H1 (cell line): ENCODE results near the gene DOCK9. TPM values are rescaled to one million over a fixed set of nuclear protein-coding genes. Genes with fewer than 3 reads are reported as not detected.

Experiments used
- CTCF ChIA-PET: fragments of 300-600 bp; sonication (Branson Sonifier 250); formaldehyde crosslinking; loops from one replicate; lab custom pipeline; 2021; ENCODE audit not compliant: partially characterized antibody; lab: Charles Lee
- POLR2A ChIA-PET: fragments of 300-600 bp; sonication (Branson Sonifier 250); formaldehyde crosslinking; loops from one replicate; lab custom pipeline; 2021; ENCODE audit warnings: inconsistent platforms; ENCODE audit not compliant: partially characterized antibody; lab: Charles Lee
- DNase-seq, 2 experiments: peaks; one replicate each; pipeline versions ENCODE4 v3.0.0 to v3.0.0-alpha.2; 2010 to 2022; ENCODE audit warnings: low spot score in 2 of 2, low read depth in 1 of 2, mixed read lengths in 1 of 2
- FAIRE-seq: peaks from 2 replicates; lab custom pipeline; 2011; peaks lifted over from hg19 to GRCh38; lab: Jason Lieb, UNC
- H2AFZ ChIP-seq: 2 replicates; pipeline ENCODE4 v1.8.1; 2012; ENCODE audit warnings: low read length, inconsistent platforms
- H2AK5ac ChIP-seq: 2 replicates; pipeline ENCODE4 v1.6.1; 2013; ENCODE audit warnings: low read depth, low read length
- H2BK120ac ChIP-seq: replicated peaks from 2 replicates; pipeline ENCODE3; 2013; ENCODE audit warnings: low read depth, low read length, inconsistent platforms
- H2BK12ac ChIP-seq: 2 replicates; pipeline ENCODE4 v1.6.1; 2013; ENCODE audit warnings: low read depth, low read length
- H2BK15ac ChIP-seq: 2 replicates; pipeline ENCODE4 v1.6.1; 2013; ENCODE audit warnings: low read length
- H2BK20ac ChIP-seq: 2 replicates; pipeline ENCODE4 v1.6.1; 2013; ENCODE audit warnings: low read length
- H2BK5ac ChIP-seq: 2 replicates; pipeline ENCODE4 v1.6.1; 2013; ENCODE audit warnings: low read depth, low read length
- H3K14ac ChIP-seq: 2 replicates; pipeline ENCODE4 v1.6.1; 2013; ENCODE audit warnings: inconsistent platforms; ENCODE audit not compliant: insufficient read length
- H3K18ac ChIP-seq: 2 replicates; pipeline ENCODE4 v1.6.1; 2013; ENCODE audit warnings: low read length; ENCODE audit errors: extremely low read depth
- H3K23ac ChIP-seq: 2 replicates; pipeline ENCODE4 v1.6.1; 2013; ENCODE audit warnings: inconsistent platforms; ENCODE audit not compliant: insufficient read length
- H3K23me2 ChIP-seq: 2 replicates; pipeline ENCODE4 v1.6.1; 2013; ENCODE audit warnings: low read depth, low read length
- H3K27ac ChIP-seq: 2 replicates; pipeline ENCODE4 v1.6.1; 2011; ENCODE audit warnings: low read depth, low read length, inconsistent platforms
- H3K27me3 ChIP-seq, 4 experiments: replicated peaks in 1 of 4; 1 replicate in 1 of 4; 2 replicates in 3 of 4; pipeline versions ENCODE4 v1.6.1 to v1.8.1; 2011 to 2013; ENCODE audit warnings: low read length in 3 of 4, mild to moderate bottlenecking in 3 of 4, inconsistent platforms in 2 of 4, mixed read lengths in 2 of 4, moderate library complexity in 1 of 4; ENCODE audit not compliant: control insufficient read depth in 3 of 4, insufficient read depth in 3 of 4; ENCODE audit errors: extremely low read depth in 1 of 4
- H3K36me3 ChIP-seq, 4 experiments: 2 replicates each; pipeline versions ENCODE4 v1.6.1 to v1.8.1; 2011 to 2013; ENCODE audit warnings: mild to moderate bottlenecking in 4 of 4, low read length in 3 of 4, moderate library complexity in 2 of 4, control low read depth in 1 of 4, inconsistent platforms in 1 of 4; ENCODE audit not compliant: insufficient read depth in 4 of 4, control insufficient read depth in 2 of 4
- H3K4ac ChIP-seq: replicated peaks from 2 replicates; pipeline ENCODE3; 2013; ENCODE audit warnings: low read length, low read depth, mixed read lengths, inconsistent platforms; ENCODE audit not compliant: insufficient read length
- H3K4me1 ChIP-seq, 4 experiments: replicated peaks in 1 of 4; 1 replicate in 1 of 4; 2 replicates in 3 of 4; pipeline versions ENCODE4 v1.6.1 to v1.8.1; 2011 to 2013; ENCODE audit warnings: low read length in 3 of 4, inconsistent platforms in 2 of 4, mixed read lengths in 1 of 4; ENCODE audit not compliant: insufficient read depth in 4 of 4, control insufficient read depth in 3 of 4
- H3K4me2 ChIP-seq, 2 experiments: 2 replicates each; pipeline versions ENCODE4 v1.6.1 to v1.8.1; 2011 to 2013; ENCODE audit warnings: low read depth in 2 of 2, low read length in 2 of 2, control low read depth in 1 of 2, inconsistent platforms in 1 of 2, mild to moderate bottlenecking in 1 of 2; ENCODE audit not compliant: insufficient read depth in 1 of 2
- H3K4me3 ChIP-seq, 4 experiments: fragments of 200-600, 300-600 bp in 1 of 4; sonication (generic), shearing (Covaris generic), sonication (Bioruptor Twin) in 1 of 4; 2 replicates each; pipeline versions ENCODE4 v1.5.1 to v1.8.1; 2011 to 2016; ENCODE audit warnings: low read length in 4 of 4, low read depth in 3 of 4, control low read depth in 2 of 4, inconsistent platforms in 2 of 4, mild to moderate bottlenecking in 2 of 4, mixed read lengths in 1 of 4, moderate library complexity in 1 of 4; ENCODE audit not compliant: insufficient read depth in 2 of 4; ENCODE audit errors: extremely low read depth in 1 of 4
- H3K56ac ChIP-seq: replicated peaks from 2 replicates; pipeline ENCODE3; 2013; ENCODE audit warnings: low read depth, mild to moderate bottlenecking, mixed read lengths, low read length, inconsistent platforms; ENCODE audit not compliant: insufficient read length
- H3K79me1 ChIP-seq: 2 replicates; pipeline ENCODE4 v1.6.1; 2013; ENCODE audit warnings: low read depth, low read length, control low read depth
- H3K79me2 ChIP-seq, 2 experiments: 2 replicates each; pipeline versions ENCODE4 v1.6.1 to v1.8.1; 2012 to 2013; ENCODE audit warnings: low read length in 2 of 2, mild to moderate bottlenecking in 2 of 2, inconsistent platforms in 1 of 2; ENCODE audit not compliant: insufficient read depth in 2 of 2, control insufficient read depth in 1 of 2
- H3K9ac ChIP-seq, 4 experiments: replicated peaks in 1 of 4; 1 replicate in 1 of 4; 2 replicates in 3 of 4; pipeline versions ENCODE4 v1.6.1 to v1.8.1; 2011 to 2013; ENCODE audit warnings: low read depth in 3 of 4, low read length in 3 of 4, control low read depth in 2 of 4, mild to moderate bottlenecking in 2 of 4, moderate library complexity in 2 of 4, inconsistent platforms in 1 of 4; ENCODE audit errors: extremely low read depth in 1 of 4
- H3K9me3 ChIP-seq, 2 experiments: 2 replicates each; pipeline versions ENCODE4 v1.6.1 to v1.8.1; 2012 to 2013; ENCODE audit warnings: mild to moderate bottlenecking in 2 of 2, moderate library complexity in 2 of 2, control low read depth in 1 of 2, inconsistent platforms in 1 of 2, low read depth in 1 of 2, low read length in 1 of 2, mixed read lengths in 1 of 2; ENCODE audit not compliant: insufficient read depth in 2 of 2
- H4K20me1 ChIP-seq, 2 experiments: replicated peaks in 1 of 2; 2 replicates each; pipeline versions ENCODE3 to v1.8.1; 2011 to 2013; ENCODE audit warnings: inconsistent platforms in 2 of 2, low read length in 2 of 2, mild to moderate bottlenecking in 1 of 2; ENCODE audit not compliant: insufficient read depth in 2 of 2, control insufficient read depth in 1 of 2
- H4K5ac ChIP-seq: 2 replicates; pipeline ENCODE4 v1.6.1; 2013; ENCODE audit warnings: low read length, low read depth, mixed read lengths, inconsistent platforms; ENCODE audit not compliant: insufficient read length
- H4K8ac ChIP-seq: 2 replicates; pipeline ENCODE4 v1.8.0; 2013; ENCODE audit warnings: mild to moderate bottlenecking, moderate library complexity, low read length, inconsistent platforms; ENCODE audit not compliant: insufficient read depth; ENCODE audit errors: extremely low read depth
- H4K91ac ChIP-seq: replicated peaks from 2 replicates; pipeline ENCODE3; 2013; ENCODE audit warnings: low read length, mixed read lengths, inconsistent platforms; ENCODE audit not compliant: insufficient read length
- CBX5 ChIP-seq: fragments of 300-800, 300-1000 bp; sonication (generic); IDR thresholded peaks from 2 replicates; pipeline ENCODE4 v1.7.1; 2016; ENCODE audit warnings: antibody characterized with exemption, low read length, low read depth
- CHD2 ChIP-seq: IDR thresholded peaks from 2 replicates; pipeline ENCODE4 v1.6.1; 2012; ENCODE audit warnings: low read length, improper control_type of control experiment
- CTBP2 ChIP-seq: IDR thresholded peaks from 2 replicates; pipeline ENCODE4 v1.7.0; 2011; ENCODE audit warnings: borderline replicate concordance, mild to moderate bottlenecking, moderate library complexity, mixed read lengths, low read length; ENCODE audit not compliant: insufficient read depth, insufficient read length
- GABPA ChIP-seq: IDR thresholded peaks from 2 replicates; pipeline ENCODE4 v1.6.1; 2011; ENCODE audit warnings: mild to moderate bottlenecking, low read length, moderate library complexity, borderline replicate concordance; ENCODE audit not compliant: insufficient read depth
- JUND ChIP-seq: IDR thresholded peaks from 2 replicates; pipeline ENCODE4 v1.6.1; 2011; ENCODE audit warnings: mild to moderate bottlenecking, improper control_type of control experiment, low read length
- KDM4A ChIP-seq: IDR thresholded peaks from one replicate; pipeline ENCODE4 v1.7.1; 2012; ENCODE audit warnings: low read depth, mild to moderate bottlenecking, moderate library complexity, low read length, inconsistent platforms; ENCODE audit not compliant: severe bottlenecking
- POU5F1 ChIP-seq: IDR thresholded peaks from 2 replicates; pipeline ENCODE4 v1.6.1; 2011; ENCODE audit warnings: low read depth, mild to moderate bottlenecking, low read length, moderate library complexity
- RFX5 ChIP-seq: IDR thresholded peaks from 2 replicates; pipeline ENCODE4 v1.6.1; 2011; ENCODE audit warnings: low read depth, low read length, improper control_type of control experiment, borderline replicate concordance
- RNF2 ChIP-seq: fragments of 200-900, 300-1000 bp; sonication (generic); IDR thresholded peaks from 2 replicates; pipeline ENCODE4 v1.7.1; 2016; ENCODE audit warnings: borderline replicate concordance, low read depth, mild to moderate bottlenecking, antibody characterized with exemption, low read length; ENCODE audit not compliant: poor library complexity, severe bottlenecking; ENCODE audit errors: missing control alignments
- RXRA ChIP-seq: IDR thresholded peaks from 2 replicates; pipeline ENCODE4 v1.6.1; 2011; ENCODE audit warnings: low read depth, mild to moderate bottlenecking, low read length, moderate library complexity; ENCODE audit not compliant: insufficient read depth
- SP2 ChIP-seq: IDR thresholded peaks from 2 replicates; pipeline ENCODE4 v1.6.1; 2012; ENCODE audit warnings: mild to moderate bottlenecking, low read length, inconsistent platforms
- YY1 ChIP-seq: IDR thresholded peaks from 2 replicates; pipeline ENCODE4 v1.6.1; 2011; ENCODE audit warnings: low read depth, mild to moderate bottlenecking, low read length
- WGBS, 2 experiments: shearing (Covaris generic) in 1 of 2; methylation state at CpG; one replicate each; pipeline versions ENCODE4 v1.1.6 to v1.1.7; 2013 to 2015; ENCODE audit warnings: low lambda C conversion rate in 2 of 2, mixed read lengths in 2 of 2, inconsistent platforms in 1 of 2, low coverage in 1 of 2, missing lambda C conversion rate in 1 of 2; ENCODE audit not compliant: insufficient replicate concordance in 2 of 2, insufficient coverage in 1 of 2, insufficient read length in 1 of 2; ENCODE audit errors: extremely low coverage in 1 of 2, missing lambda C conversion rate in 1 of 2; 5-methylcytosine and 5-hydroxymethylcytosine counted together
- polyA plus RNA-seq, 7 experiments: library from polyadenylated mRNA; depleted of rRNA in 3 of 7; stranded (reverse) in 5 of 7; unstranded in 2 of 7; fragments of >200 nt in 5 of 7; fragments of 200-250 nt in 2 of 7; gene quantifications; 1 replicate in 5 of 7; 2 replicates in 1 of 7; 4 replicates in 1 of 7; pipeline versions ENCODE4 v1.2.1 to v1.2.3, GENCODE V29; 2011 to 2013; ENCODE audit warnings: missing spikeins in 2 of 7, mixed read lengths in 2 of 7
- total RNA-seq: library from RNA; stranded (reverse); fragmentation: NEBNext Ultra II Directional; extraction: Animal tissue kit (Norgen Biotek cat#: 25700); gene quantifications from 2 replicates; pipeline ENCODE4 v1.2.1, GENCODE V29; 2021
- TF ChIP-seq, protein P1 (sequence below): IDR thresholded peaks from 2 replicates; pipeline ENCODE4 v1.6.1; 2012; ENCODE audit warnings: inconsistent platforms

Gene DOCK9
- total and polyA plus RNA-seq, 2 of the 8 experiments (the other 6 are each of a cell fraction or from before 2014, with no cell fraction given) = 21.6 to 31.5 TPM

- no peaks in the 10 kb centered on the region; the same call in 1 of the 2 replicates for H3K23me2 ChIP-seq
- CTCF ChIA-PET = interaction anchor here (0.8 to 4.6 kb wide), 3 partner anchors 8 to 39 kb away, joined by 3 to 22 read pairs (median 5); no protein-coding TSS in a partner anchor
- H3K9ac ChIP-seq = no peak overlapping the region
- H3K27ac ChIP-seq = no peak overlapping the region
- DNase-seq (no peak), FAIRE-seq (no peak)
- TF ChIP-seq YY1 (no peak), CBX5 (no peak), SP2 (no peak), JUND (no peak), RFX5 (no peak), POU5F1 (no peak), KDM4A (no peak), CTBP2 (no peak), CHD2 (no peak), RXRA (no peak), GABPA (no peak), RNF2 (no peak)
- TF ChIP-seq, protein P1, sequence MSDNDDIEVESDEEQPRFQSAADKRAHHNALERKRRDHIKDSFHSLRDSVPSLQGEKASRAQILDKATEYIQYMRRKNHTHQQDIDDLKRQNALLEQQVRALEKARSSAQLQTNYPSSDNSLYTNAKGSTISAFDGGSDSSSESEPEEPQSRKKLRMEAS = no peak
- no peak overlapping the region for H3K18ac ChIP-seq
- WGBS, 2 experiments = 81% methylated on average over 11 of the region's 11 CpGs; no CpG with 5 or more reads in 1 of the 2 experiments
- no peaks in the 10 kb centered on the region for H4K20me1 ChIP-seq
- H2BK12ac ChIP-seq = no peak overlapping the region
- H3K79me2 ChIP-seq = no peaks in the 10 kb centered on the region
- no peaks in the 10 kb centered on the region for H3K4me1 ChIP-seq
- H3K27me3 ChIP-seq = no peaks in the 10 kb centered on the region
- H3K14ac ChIP-seq = no peak overlapping the region
- no peak overlapping the region for H4K91ac ChIP-seq
- no peaks in the 10 kb centered on the region for H3K79me1 ChIP-seq
- no peak overlapping the region for H3K23ac ChIP-seq
- H2BK20ac ChIP-seq = no peak overlapping the region
- H4K8ac ChIP-seq = no peak overlapping the region
- no peak overlapping the region for H2AFZ ChIP-seq
- no peak overlapping the region for H2BK5ac ChIP-seq
- H3K4me3 ChIP-seq = no peak overlapping the region
- H2BK15ac ChIP-seq = no peak overlapping the region
- H4K5ac ChIP-seq = no peak overlapping the region
- H3K4ac ChIP-seq = no peak overlapping the region
- POLR2A ChIA-PET = no interaction called here
- H3K56ac ChIP-seq = no peak overlapping the region
- no peak overlapping the region for H2AK5ac ChIP-seq
- no peaks in the 10 kb centered on the region for H3K36me3 ChIP-seq
- no peak overlapping the region for H3K4me2 ChIP-seq
- no peak overlapping the region for H2BK120ac ChIP-seq
- no peaks in the 10 kb centered on the region for H3K9me3 ChIP-seq
Observed at GRCh38 chr13:98781470-98781869, 196.4 kb downstream of the DOCK9 start.
